ENCODE measurements around the gene HTT. TPM values are rescaled to one million over a fixed set of nuclear protein-coding genes. Genes with fewer than 3 reads are reported as not detected.
A peak's percentile ranks its signal among the peaks of the same experiment; 100 is the strongest.

Gene HTT
- total RNA-seq, 4 donors from 2014 or later, result 49.6 to 155 (median 83.1) TPM

DNA sequence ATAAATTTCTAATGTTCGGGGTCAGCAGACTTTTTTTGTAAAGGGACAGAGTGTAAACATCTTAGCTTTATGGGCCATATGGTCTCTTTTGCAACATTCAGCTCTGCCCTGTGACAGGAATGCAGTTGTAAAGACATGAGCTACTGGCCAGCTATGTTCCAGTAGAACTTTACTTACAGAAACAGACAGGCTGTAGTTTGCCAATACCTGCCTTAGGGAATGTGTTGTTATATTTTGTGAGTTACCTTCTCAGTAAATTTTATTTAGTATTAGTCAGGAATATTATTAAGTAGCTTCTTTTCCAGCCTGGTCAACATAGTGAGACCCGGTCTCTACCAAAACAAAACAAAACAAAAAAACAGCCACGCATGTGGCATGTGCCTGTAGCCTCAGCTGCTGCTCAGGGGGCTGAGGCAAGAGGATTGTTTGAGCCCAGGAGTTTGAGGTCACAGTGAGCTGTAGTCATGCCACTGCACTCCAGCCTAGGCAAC lies 48.7 kb downstream of the HTT start:
- WGBS, 2 donors, result 68 to 71% methylated on average over 3 of the region's 3 CpGs
- TF ChIP-seq, protein P1, sequence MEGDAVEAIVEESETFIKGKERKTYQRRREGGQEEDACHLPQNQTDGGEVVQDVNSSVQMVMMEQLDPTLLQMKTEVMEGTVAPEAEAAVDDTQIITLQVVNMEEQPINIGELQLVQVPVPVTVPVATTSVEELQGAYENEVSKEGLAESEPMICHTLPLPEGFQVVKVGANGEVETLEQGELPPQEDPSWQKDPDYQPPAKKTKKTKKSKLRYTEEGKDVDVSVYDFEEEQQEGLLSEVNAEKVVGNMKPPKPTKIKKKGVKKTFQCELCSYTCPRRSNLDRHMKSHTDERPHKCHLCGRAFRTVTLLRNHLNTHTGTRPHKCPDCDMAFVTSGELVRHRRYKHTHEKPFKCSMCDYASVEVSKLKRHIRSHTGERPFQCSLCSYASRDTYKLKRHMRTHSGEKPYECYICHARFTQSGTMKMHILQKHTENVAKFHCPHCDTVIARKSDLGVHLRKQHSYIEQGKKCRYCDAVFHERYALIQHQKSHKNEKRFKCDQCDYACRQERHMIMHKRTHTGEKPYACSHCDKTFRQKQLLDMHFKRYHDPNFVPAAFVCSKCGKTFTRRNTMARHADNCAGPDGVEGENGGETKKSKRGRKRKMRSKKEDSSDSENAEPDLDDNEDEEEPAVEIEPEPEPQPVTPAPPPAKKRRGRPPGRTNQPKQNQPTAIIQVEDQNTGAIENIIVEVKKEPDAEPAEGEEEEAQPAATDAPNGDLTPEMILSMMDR (IDR thresholded peaks at IDR 0.05), result no peak
- H3K9me3 ChIP-seq, result no peaks in the 10 kb centered on the region
- H3K27me3 ChIP-seq, result no peaks in the 10 kb centered on the region
- DNase-seq, result no peak
- peak overlapping the region; percentile 25 to 75 (median 38) for H3K27ac ChIP-seq
- intact Hi-C loops (cut with DNase I), result no loop called here
- peaks cover 16 to 20% of the 10 kb centered on the region in 2 donors for H3K4me1 ChIP-seq
- H3K4me3 ChIP-seq (replicated peaks in 1 of 3), result no peak overlapping the region
- H3K36me3 ChIP-seq, result peaks cover 12 to 22% of the 10 kb centered on the region in 2 donors

DNA sequence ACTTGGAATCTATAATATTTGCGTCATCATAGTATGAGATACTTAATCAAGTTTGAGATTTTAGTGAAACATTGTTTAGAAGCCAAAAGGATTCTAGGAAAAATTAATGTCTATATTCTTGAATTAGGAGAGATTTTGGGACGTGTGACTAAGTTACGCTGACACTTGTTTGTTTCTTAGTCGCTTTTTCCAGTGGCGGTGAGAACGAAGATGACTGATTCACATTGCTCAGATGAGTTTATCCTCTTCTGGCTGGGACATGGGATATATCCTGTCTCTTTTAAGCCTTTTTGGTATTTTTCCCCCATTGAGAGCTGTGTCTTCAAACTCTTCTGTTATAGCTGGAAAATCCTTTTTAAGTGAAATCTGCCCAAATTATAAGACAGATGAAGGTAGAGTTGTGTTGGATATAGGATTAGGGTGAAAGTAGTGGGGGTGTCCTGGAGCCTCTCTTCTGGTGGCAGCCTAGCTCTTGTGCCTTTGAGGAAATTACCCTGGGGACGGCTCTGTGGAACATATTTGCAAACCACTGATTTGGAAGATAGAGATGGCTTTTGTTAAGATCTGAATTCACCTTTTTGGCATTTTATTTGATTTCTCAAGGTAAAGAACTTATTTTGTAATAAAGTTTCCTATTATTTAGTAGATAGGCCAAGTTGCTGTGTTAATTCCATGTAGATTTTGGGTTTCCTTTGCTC lies 49.7 kb downstream of the HTT start:
- Histone ChIP-seq H3K4me1 (peaks cover 13 to 17% of the 10 kb centered on the region in 2 donors), H3K36me3 (peaks cover 12 to 26% of the 10 kb centered on the region in 2 donors), H3K27me3 (no peaks in the 10 kb centered on the region), H3K9me3 (no peaks in the 10 kb centered on the region), H3K27ac (peak overlapping the region in 1 of 3 donors; percentile 75), H3K4me3 (replicated peaks in 1 of 3) (no peak overlapping the region)
- TF ChIP-seq, protein P1 (IDR thresholded peaks at IDR 0.05), result no peak
- no peak for TF ChIP-seq POLR2A (IDR thresholded peaks at IDR 0.05)
- intact Hi-C loops (cut with DNase I), result no loop called here
- no peak for DNase-seq
- 92% methylated on average over 7 of the region's 7 CpGs for WGBS, 2 donors

DNA sequence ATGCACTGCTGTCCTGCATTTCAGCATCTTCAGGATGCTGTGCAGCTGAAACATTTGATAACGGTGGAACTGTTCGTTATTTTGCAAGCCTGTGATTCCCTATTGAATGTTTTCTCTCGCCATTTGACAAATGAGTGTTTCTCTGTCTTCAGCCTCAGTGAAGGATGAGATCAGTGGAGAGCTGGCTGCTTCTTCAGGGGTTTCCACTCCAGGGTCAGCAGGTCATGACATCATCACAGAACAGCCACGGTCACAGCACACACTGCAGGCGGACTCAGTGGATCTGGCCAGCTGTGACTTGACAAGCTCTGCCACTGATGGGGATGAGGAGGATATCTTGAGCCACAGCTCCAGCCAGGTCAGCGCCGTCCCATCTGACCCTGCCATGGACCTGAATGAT lies 52.6 kb downstream of the HTT start:
- 97 to 98% methylated on average over 5 to 7 of the region's 7 CpGs for WGBS, 2 donors
- intact Hi-C loops (cut with DNase I), result no loop called here
- H3K4me1 ChIP-seq, result peaks cover 7 to 12% of the 10 kb centered on the region in 2 donors
- peaks cover 25 to 40% of the 10 kb centered on the region in 2 donors for H3K36me3 ChIP-seq
- H3K27me3 ChIP-seq, result no peaks in the 10 kb centered on the region
- no peak overlapping the region for H3K4me3 ChIP-seq (replicated peaks in 1 of 3)
- H3K9me3 ChIP-seq, result no peaks in the 10 kb centered on the region
- TF ChIP-seq POLR2A (IDR thresholded peaks at IDR 0.05), result no peak
- H3K27ac ChIP-seq, result no peak overlapping the region
- DNase-seq, result no peak

DNA sequence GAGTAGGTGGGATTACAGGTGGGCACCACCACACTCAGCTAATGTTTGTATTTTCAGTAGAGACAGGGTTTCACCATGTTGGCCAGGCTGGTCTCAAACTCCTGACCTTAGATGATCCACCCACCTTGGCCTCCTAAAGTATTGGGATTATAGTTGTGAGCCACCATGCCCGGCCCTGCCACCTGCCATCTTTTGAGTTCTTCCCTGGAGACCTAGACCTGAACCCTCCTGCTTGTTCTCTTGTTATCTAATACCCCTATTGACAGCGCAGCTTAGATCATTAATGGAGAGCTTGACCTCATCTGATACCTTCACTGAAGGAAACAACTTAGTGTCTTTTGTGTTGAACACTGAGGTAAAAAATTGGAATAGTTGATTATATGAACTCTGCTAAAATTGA lies 53.6 kb downstream of the HTT start:
- Histone ChIP-seq H3K36me3 (peaks cover 31 to 47% of the 10 kb centered on the region in 2 donors), H3K27me3 (no peaks in the 10 kb centered on the region), H3K4me3 (replicated peaks in 1 of 3) (no peak overlapping the region), H3K27ac (no peak overlapping the region), H3K4me1 (peaks cover 4 to 10% of the 10 kb centered on the region in 2 donors), H3K9me3 (no peaks in the 10 kb centered on the region)
- DNase-seq, result no peak
- TF ChIP-seq, protein P1 (IDR thresholded peaks at IDR 0.05), result no peak
- no peak for TF ChIP-seq POLR2A (IDR thresholded peaks at IDR 0.05)
- intact Hi-C loops (cut with DNase I), result no loop called here
- WGBS, 2 donors, result 95 to 100% methylated on average over 2 of the region's 2 CpGs

DNA sequence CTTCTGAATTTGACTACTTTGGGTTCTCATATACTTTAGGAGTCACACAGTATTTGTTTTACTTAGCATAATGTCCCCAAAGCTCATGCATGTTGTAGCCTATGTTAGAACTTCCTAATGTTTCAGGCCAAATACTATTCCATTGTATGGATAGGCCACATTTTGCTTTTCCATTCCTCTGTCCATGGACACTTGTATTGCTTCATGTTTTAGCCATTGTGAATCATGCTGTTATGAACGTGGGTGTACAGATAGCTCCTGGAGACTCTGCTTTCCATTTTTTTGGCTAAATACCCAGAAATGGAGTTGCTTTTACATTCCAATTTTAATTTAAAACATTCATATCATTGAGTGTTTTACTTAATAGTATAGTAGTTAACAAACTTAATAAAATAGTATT lies 54.5 kb downstream of the HTT start:
- TF ChIP-seq, protein P1 (IDR thresholded peaks at IDR 0.05), result no peak
- TF ChIP-seq POLR2A (IDR thresholded peaks at IDR 0.05), result no peak
- no peak overlapping the region for H3K27ac ChIP-seq
- peaks cover under 1 to 4% of the 10 kb centered on the region in 2 donors for H3K4me1 ChIP-seq
- no peaks in the 10 kb centered on the region for H3K27me3 ChIP-seq
- peaks cover 31 to 47% of the 10 kb centered on the region in 2 donors for H3K36me3 ChIP-seq
- H3K4me3 ChIP-seq (replicated peaks in 1 of 3), result no peak overlapping the region
- 90 to 95% methylated on average over 1 of the region's 1 CpG for WGBS, 2 donors
- intact Hi-C loops (cut with DNase I), result no loop called here
- no peaks in the 10 kb centered on the region for H3K9me3 ChIP-seq
- DNase-seq, result no peak
